GM19193 (cell line): ENCODE measurements around the gene DGAT2.

ENCODE experiments used
- POLR2A ChIP-seq: IDR thresholded peaks from 4 replicates; pipeline ENCODE4 v1.6.1; 2011; ENCODE audit not compliant: insufficient read depth, insufficient read length; ENCODE audit errors: extremely low read depth

DGAT2 gene

GRCh38 chr11:75802913-75803820, 34.6 kb downstream of the DGAT2 start:
- no peak for TF ChIP-seq POLR2A

DNA sequence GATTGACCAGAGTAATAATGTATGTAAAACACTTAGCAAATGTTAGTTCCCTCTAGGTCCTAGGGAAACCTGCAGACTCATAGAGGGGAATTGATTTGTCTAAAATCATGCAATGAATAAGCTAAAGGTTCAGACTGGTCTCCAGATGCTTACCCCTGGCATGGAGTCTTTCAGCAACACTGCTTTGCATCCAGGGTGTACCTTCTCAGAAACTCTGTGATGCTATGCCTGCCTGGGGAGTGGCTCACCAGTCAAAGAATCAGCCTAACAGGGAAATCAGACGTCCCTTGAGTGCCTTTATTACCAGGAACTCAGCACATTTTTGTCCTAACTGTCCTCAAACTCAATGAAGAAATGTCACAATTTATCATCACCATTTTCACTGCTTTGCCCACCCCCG, 40.5 kb downstream of the DGAT2 start:
- no peak for TF ChIP-seq POLR2A

DNA sequence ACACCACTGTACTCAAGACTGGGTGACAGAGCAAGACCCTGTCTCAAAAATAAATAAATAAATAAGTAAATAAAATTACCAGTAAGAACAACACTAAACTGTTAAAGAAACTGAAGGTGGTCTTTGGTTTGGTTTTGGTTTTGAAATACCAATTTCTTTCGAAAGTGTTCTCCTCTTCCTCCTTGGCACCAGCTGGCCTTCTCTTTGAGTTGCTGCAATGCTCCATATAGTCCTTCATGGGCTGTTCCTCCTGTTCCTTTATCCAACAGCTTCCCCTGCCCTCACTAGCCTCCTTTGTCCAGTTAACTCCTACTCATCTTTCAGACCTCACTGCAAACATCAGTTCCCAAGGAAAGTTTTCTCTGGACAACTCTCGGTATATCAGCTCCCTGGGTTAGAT, 41.4 kb downstream of the DGAT2 start:
- TF ChIP-seq POLR2A = no peak

- peak; percentile 55 for TF ChIP-seq POLR2A
Measured at GRCh38 chr11:75810637-75811390, 42.2 kb downstream of the DGAT2 start.

DNA sequence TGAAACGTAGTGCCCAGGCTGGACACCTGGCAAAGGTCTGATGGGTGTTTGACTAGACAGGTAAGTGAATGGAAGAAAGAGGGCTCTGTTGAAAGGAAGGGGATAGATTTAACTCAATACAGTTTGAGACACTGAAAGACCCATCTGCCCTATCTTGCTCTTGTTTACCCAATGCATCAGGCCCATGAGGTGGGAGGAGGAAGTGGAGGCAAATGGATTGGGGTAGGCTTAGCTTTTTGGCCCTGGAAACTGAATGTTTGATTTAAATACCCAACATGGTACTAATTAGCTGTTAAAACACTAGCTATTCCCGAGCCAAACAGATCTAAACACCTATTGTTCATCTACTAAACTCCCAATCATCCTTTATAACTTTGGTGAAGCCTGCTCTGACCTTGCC, 42.9 kb downstream of the DGAT2 start:
- TF ChIP-seq POLR2A = no peak

- TF ChIP-seq POLR2A = no peak
Measured at GRCh38 chr11:75812542-75813040, 44.0 kb downstream of the DGAT2 start.

GRCh38 chr11:75813124-75813523, 44.5 kb downstream of the DGAT2 start:
- no peak for TF ChIP-seq POLR2A

GRCh38 chr11:75813622-75814039, 45.1 kb downstream of the DGAT2 start:
- no peak for TF ChIP-seq POLR2A

DNA sequence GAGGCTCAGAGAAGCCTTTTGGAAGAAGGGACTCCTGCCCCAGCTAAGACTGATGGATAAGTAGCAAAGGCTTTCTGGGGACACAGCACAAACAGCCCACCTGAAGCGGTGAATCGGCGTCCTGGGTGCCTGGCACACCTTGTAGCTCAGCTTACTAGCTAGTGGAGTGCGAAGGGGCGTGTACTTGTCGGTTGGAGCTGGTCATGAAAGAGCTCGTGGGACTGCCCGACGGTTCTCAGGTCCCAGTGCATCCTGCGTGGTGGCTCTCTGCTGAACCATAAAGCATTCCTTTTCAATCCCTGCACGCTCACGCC, 45.7 kb downstream of the DGAT2 start:
- no peak for TF ChIP-seq POLR2A

GRCh38 chr11:75814677-75815344, 46.2 kb downstream of the DGAT2 start, which contains the start of gene UVRAG:
Gene UVRAG (plus strand): TSS chr11:75815210. CDS start chr11:75815408, 198 bp downstream.
- TF ChIP-seq POLR2A = peak; percentile 90

GRCh38 chr11:75815345-75816168, 47.0 kb downstream of the DGAT2 start:
- no peak for TF ChIP-seq POLR2A

GRCh38 chr11:75816561-75817239, 48.1 kb downstream of the DGAT2 start:
- no peak for TF ChIP-seq POLR2A

GRCh38 chr11:75820645-75821044, 52.1 kb downstream of the DGAT2 start:
- no peak for TF ChIP-seq POLR2A

DNA sequence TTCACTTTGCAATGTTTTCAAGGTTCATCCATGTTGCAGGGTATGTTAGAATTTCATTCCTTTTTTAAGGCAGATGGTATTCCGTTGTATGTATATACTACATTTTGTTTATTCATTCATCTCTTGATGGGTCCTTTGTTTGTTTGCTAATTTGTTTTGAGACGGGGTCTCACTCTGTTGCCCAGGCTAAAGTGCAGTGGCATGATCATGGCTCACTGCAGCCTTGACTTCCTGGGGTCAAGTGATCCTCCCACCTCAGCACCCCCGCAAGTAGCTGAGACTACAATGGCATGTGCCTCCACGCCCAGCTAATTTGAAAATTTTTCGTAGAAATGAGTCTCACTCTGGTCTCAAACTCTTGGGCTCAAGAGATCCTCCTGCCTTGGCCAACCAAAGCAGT, 52.6 kb downstream of the DGAT2 start:
- no peak for TF ChIP-seq POLR2A
